ENCODE results near the gene YY1.

YY1 gene

GRCh38 chr14:100322138-100322957 lies 83.4 kb downstream of the YY1 start:
- DNase-seq: no peak
- Histone ChIP-seq H3K27ac (no peak overlapping the region), H3K36me3 (no peaks in the 10 kb centered on the region), H3K27me3 (no peaks in the 10 kb centered on the region), H3K9me3 (no peaks in the 10 kb centered on the region), H3K4me1 (peaks cover 0 to 8% (median 5%) of the 10 kb centered on the region in 4 donors), H3K4me3 (no peak overlapping the region)
- TF ChIP-seq CTCF (IDR thresholded peaks at IDR 0.05): no peak
- intact Hi-C loops (cut with DNase I; ENCODE audit: low total_unique reads): no loop called here

DNA sequence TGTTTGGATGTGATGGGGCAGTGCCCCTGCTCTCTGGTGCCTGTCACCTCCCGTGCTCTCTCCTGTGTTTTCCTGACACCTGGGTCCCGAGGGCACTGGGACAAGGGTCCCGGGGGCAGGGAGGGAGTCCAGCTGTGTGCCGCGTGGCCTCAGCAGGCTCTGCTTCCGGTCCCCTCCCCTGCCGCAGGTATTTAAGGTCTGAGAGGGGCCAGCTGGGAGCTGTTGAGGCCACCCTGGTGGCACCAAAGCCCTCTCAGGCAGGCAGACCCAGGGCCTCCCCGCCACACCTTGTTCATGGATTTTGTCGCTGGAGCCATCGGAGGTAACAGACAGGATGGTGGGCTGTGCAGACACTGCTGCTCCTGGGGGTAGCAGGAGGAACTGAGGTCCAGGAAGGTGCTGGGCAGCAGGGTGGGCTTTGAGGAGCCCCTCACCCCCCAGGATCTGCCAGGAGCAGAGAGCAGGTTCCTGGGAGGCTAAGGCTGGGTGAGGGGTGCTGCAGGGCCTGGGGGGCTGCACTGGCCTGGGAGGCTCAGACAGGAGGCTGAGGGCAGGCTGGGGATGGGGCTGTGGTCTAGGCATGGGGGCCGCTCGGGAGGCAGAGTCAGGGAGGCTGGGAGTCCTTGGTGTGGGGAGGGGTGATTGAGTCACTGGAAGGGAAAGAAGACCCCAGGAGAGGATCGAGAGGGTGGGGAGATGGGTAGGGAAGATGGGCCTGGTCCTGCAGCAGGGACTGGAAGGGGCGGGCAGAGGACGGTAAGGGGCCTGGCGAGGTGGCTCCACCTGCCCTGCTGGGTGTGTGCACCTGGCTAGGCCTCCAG lies 84.4 kb downstream of the YY1 start, which contains the start of gene SLC25A47:
TSS of gene SLC25A47 (plus strand) at position 219 of the 821 bp plus-strand sequence. CDS start at position 295, 76 bp downstream.
- TF ChIP-seq CTCF (IDR thresholded peaks at IDR 0.05): no peak
- intact Hi-C loops (cut with DNase I; ENCODE audit: low total_unique reads): no loop called here
- Histone ChIP-seq H3K36me3 (no peaks in the 10 kb centered on the region), H3K4me3 (no peak within 1 kb of the TSS), H3K27me3 (no peaks in the 10 kb centered on the region), H3K4me1 (peaks cover 0 to 4% (median 2%) of the 10 kb centered on the region in 4 donors), H3K9me3 (no peaks in the 10 kb centered on the region), H3K27ac (no peak within 1 kb of the TSS)
- DNase-seq: no peak

DNA sequence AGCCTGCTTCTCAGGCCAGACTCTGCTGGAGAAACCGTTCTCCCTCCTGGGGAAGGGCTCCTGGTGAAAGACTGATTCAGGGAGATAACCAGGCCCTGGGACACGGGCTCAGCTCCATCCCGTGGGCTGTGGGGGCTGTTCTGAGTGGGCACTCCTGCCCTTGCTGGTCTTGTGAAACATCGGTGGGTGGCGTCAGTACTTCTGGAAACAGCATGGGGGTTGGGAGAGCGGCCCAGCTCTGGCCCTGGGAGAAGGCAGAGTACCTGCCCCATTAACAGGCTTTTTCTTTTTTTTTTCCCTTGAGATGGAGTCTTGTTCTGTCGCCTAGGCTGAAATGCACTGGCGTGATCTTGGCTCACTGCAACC lies 85.0 kb downstream of the YY1 start:
- Histone ChIP-seq H3K36me3 (no peaks in the 10 kb centered on the region), H3K9me3 (no peaks in the 10 kb centered on the region), H3K27me3 (no peaks in the 10 kb centered on the region), H3K27ac (no peak overlapping the region), H3K4me1 (no peaks in the 10 kb centered on the region), H3K4me3 (no peak overlapping the region)
- no peak for DNase-seq
- TF ChIP-seq CTCF (IDR thresholded peaks at IDR 0.05): no peak
- intact Hi-C loops (cut with DNase I; ENCODE audit: low total_unique reads): no loop called here

DNA sequence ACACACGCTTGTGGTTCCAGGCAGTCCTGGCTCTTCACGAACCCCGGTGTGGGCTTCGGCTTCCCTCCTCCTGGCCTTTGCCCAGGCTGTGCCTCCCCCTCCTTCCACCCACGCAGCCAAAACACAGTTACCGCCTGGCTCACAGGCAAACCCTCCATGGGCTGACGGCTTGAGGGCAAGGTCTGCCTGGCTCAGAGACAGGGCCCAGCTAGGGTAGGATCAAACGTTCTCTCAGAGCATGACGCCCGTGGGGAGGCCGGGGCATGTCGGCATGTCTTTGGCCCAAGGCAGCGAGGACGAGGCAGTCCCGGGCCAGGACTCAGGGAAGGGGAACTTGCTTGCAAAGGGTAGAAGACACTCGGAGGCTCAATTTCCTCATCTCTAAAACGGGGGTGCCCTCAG lies 86.3 kb downstream of the YY1 start:
- intact Hi-C loops (cut with DNase I; ENCODE audit: low total_unique reads): no loop called here
- H3K27ac ChIP-seq: no peak overlapping the region
- no peak overlapping the region for H3K4me3 ChIP-seq
- no peaks in the 10 kb centered on the region for H3K36me3 ChIP-seq
- no peaks in the 10 kb centered on the region for H3K9me3 ChIP-seq
- no peaks in the 10 kb centered on the region for H3K4me1 ChIP-seq
- no peak for TF ChIP-seq CTCF (IDR thresholded peaks at IDR 0.05)
- no peak for DNase-seq
- no peaks in the 10 kb centered on the region for H3K27me3 ChIP-seq

- intact Hi-C loops (cut with DNase I; ENCODE audit: low total_unique reads): no loop called here
- Histone ChIP-seq H3K27me3 (no peaks in the 10 kb centered on the region), H3K27ac (no peak overlapping the region), H3K4me3 (no peak overlapping the region), H3K9me3 (no peaks in the 10 kb centered on the region), H3K36me3 (no peaks in the 10 kb centered on the region), H3K4me1 (no peaks in the 10 kb centered on the region)
- no peak for TF ChIP-seq CTCF (IDR thresholded peaks at IDR 0.05)
- DNase-seq: no peak
Observed at GRCh38 chr14:100325958-100326357, 87.0 kb downstream of the YY1 start.
